Islet of Langerhans (tissue), 1 donor: ENCODE results near the gene PSMB9.
"Not testable (repeated sequence)": the region's sequence is repeated elsewhere in the genome, so short reads cannot be mapped to it uniquely, and the experiment has no call there.

Experiments
- FAIRE-seq: peaks from one replicate; lab custom pipeline; 2011; peaks lifted over from hg19 to GRCh38; lab: Jason Lieb, UNC

PSMB9 gene

GRCh38 chr6:32862725-32863124 lies 8.7 kb downstream of the PSMB9 start:
- FAIRE-seq, result no peak

- no peak for FAIRE-seq
Observed at GRCh38 chr6:32865724-32866443, 11.9 kb downstream of the PSMB9 start.

- no peak for FAIRE-seq
Observed at GRCh38 chr6:32867022-32867477, 13.1 kb downstream of the PSMB9 start.

GRCh38 chr6:32867554-32868256 lies 13.7 kb downstream of the PSMB9 start:
- FAIRE-seq, result no peak

- peak; percentile 98 for FAIRE-seq
Observed at GRCh38 chr6:32868257-32868788, 14.3 kb downstream of the PSMB9 start.

- FAIRE-seq, result not testable (repeated sequence)
Observed at GRCh38 chr6:32873947-32874346, 20.0 kb downstream of the PSMB9 start.

GRCh38 chr6:32876603-32877002 lies 22.6 kb downstream of the PSMB9 start:
- no peak for FAIRE-seq

- FAIRE-seq, result no peak
Observed at GRCh38 chr6:32879691-32880090, 25.7 kb downstream of the PSMB9 start.

- not testable (repeated sequence) for FAIRE-seq
Observed at GRCh38 chr6:32880962-32881361, 27.0 kb downstream of the PSMB9 start.

GRCh38 chr6:32882879-32883250 lies 28.9 kb downstream of the PSMB9 start:
- FAIRE-seq, result no peak

GRCh38 chr6:32883789-32884188 lies 29.8 kb downstream of the PSMB9 start:
- no peak for FAIRE-seq

- FAIRE-seq, result peak; percentile 99
Observed at GRCh38 chr6:32885698-32886286, 31.8 kb downstream of the PSMB9 start.

GRCh38 chr6:32886681-32887383 lies 32.8 kb downstream of the PSMB9 start:
- no peak for FAIRE-seq

- no peak for FAIRE-seq
Observed at GRCh38 chr6:32887616-32888015, 33.6 kb downstream of the PSMB9 start.

GRCh38 chr6:32888576-32888975 lies 34.6 kb downstream of the PSMB9 start:
- no peak for FAIRE-seq

- FAIRE-seq, result no peak
Observed at GRCh38 chr6:32889533-32889932, 35.5 kb downstream of the PSMB9 start.

- no peak for FAIRE-seq
Observed at GRCh38 chr6:32890831-32891230, 36.8 kb downstream of the PSMB9 start.

- no peak for FAIRE-seq
Observed at GRCh38 chr6:32894085-32895005, 40.4 kb downstream of the PSMB9 start.

- no peak for FAIRE-seq
Observed at GRCh38 chr6:32895006-32895345, 41.0 kb downstream of the PSMB9 start.

GRCh38 chr6:32903952-32904351 lies 50.0 kb downstream of the PSMB9 start:
- no peak for FAIRE-seq

- FAIRE-seq, result no peak
Observed at GRCh38 chr6:32905078-32905477, 51.1 kb downstream of the PSMB9 start.

GRCh38 chr6:32906539-32906938 lies 52.5 kb downstream of the PSMB9 start:
- no peak for FAIRE-seq
